Ishikawa (cell line): ENCODE measurements around the gene SLC4A1AP.

Source experiments
- CEBPB ChIP-seq: IDR thresholded peaks from 2 replicates; pipeline ENCODE4 v1.6.1; 2012
- CREB1 ChIP-seq: IDR thresholded peaks from 2 replicates; pipeline ENCODE4 v1.6.1; 2012; ENCODE audit warnings: low read depth
- EP300 ChIP-seq: IDR thresholded peaks from 2 replicates; pipeline ENCODE4 v1.6.1; 2012; ENCODE audit warnings: borderline replicate concordance
- FOXM1 ChIP-seq: IDR thresholded peaks from 2 replicates; pipeline ENCODE4 v1.6.1; 2012; ENCODE audit warnings: low read depth, borderline replicate concordance
- MAX ChIP-seq: IDR thresholded peaks from 2 replicates; pipeline ENCODE4 v1.6.1; 2012
- NFIC ChIP-seq: IDR thresholded peaks from 2 replicates; pipeline ENCODE4 v1.6.1; 2012
- RAD21 ChIP-seq: IDR thresholded peaks from 2 replicates; pipeline ENCODE4 v1.6.1; 2012; ENCODE audit warnings: low read depth
- TAF1 ChIP-seq: IDR thresholded peaks from 2 replicates; pipeline ENCODE4 v1.6.1; 2012; ENCODE audit warnings: low read depth, mild to moderate bottlenecking
- TCF12 ChIP-seq: IDR thresholded peaks from 2 replicates; pipeline ENCODE4 v1.6.1; 2012; ENCODE audit warnings: low read depth
- TEAD4 ChIP-seq: IDR thresholded peaks from 2 replicates; pipeline ENCODE4 v1.6.1; 2012
- USF1 ChIP-seq: IDR thresholded peaks from 2 replicates; pipeline ENCODE4 v1.6.1; 2012
- YY1 ChIP-seq: IDR thresholded peaks from 2 replicates; pipeline ENCODE4 v1.6.1; 2012; ENCODE audit warnings: low read depth
- ZBTB7A ChIP-seq: IDR thresholded peaks from 2 replicates; pipeline ENCODE4 v1.6.1; 2012; ENCODE audit warnings: low read depth
- TF ChIP-seq, protein P1 (sequence below): IDR thresholded peaks from 2 replicates; pipeline ENCODE4 v1.6.1; 2012; ENCODE audit warnings: low read depth, mild to moderate bottlenecking

- TF ChIP-seq MAX (no peak), EP300 (no peak), CEBPB (no peak), USF1 (no peak), TEAD4 (no peak), RAD21 (no peak), FOXM1 (no peak), TAF1 (no peak), CREB1 (no peak), NFIC (no peak), TCF12 (no peak), ZBTB7A (no peak), YY1 (no peak)
- TF ChIP-seq, protein P1, sequence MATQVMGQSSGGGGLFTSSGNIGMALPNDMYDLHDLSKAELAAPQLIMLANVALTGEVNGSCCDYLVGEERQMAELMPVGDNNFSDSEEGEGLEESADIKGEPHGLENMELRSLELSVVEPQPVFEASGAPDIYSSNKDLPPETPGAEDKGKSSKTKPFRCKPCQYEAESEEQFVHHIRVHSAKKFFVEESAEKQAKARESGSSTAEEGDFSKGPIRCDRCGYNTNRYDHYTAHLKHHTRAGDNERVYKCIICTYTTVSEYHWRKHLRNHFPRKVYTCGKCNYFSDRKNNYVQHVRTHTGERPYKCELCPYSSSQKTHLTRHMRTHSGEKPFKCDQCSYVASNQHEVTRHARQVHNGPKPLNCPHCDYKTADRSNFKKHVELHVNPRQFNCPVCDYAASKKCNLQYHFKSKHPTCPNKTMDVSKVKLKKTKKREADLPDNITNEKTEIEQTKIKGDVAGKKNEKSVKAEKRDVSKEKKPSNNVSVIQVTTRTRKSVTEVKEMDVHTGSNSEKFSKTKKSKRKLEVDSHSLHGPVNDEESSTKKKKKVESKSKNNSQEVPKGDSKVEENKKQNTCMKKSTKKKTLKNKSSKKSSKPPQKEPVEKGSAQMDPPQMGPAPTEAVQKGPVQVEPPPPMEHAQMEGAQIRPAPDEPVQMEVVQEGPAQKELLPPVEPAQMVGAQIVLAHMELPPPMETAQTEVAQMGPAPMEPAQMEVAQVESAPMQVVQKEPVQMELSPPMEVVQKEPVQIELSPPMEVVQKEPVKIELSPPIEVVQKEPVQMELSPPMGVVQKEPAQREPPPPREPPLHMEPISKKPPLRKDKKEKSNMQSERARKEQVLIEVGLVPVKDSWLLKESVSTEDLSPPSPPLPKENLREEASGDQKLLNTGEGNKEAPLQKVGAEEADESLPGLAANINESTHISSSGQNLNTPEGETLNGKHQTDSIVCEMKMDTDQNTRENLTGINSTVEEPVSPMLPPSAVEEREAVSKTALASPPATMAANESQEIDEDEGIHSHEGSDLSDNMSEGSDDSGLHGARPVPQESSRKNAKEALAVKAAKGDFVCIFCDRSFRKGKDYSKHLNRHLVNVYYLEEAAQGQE, result no peak
Observed at GRCh38 chr2:27707462-27708256, 44.0 kb downstream of the SLC4A1AP start.
